ENCODE data around the gene TCEA2.

TCEA2 gene

GRCh38 chr20:64119681-64120341 lies 56.8 kb downstream of the TCEA2 start:
- TF ChIP-seq CTCF (IDR thresholded peaks at IDR 0.05; ENCODE audit: borderline replicate concordance, control extremely low read depth, extremely low read depth, insufficient read depth, missing control alignments), result no peak
- in situ Hi-C loops (cut with MboI; ENCODE audit: low sequenced_read_pairs, unreplicated experiment), result no loop called here
- no peak for DNase-seq (ENCODE audit: low spot score)

- TF ChIP-seq CTCF (IDR thresholded peaks at IDR 0.05; ENCODE audit: borderline replicate concordance, control extremely low read depth, extremely low read depth, insufficient read depth, missing control alignments), result no peak
- in situ Hi-C loops (cut with MboI; ENCODE audit: low sequenced_read_pairs, unreplicated experiment), result no loop called here
- no peak for DNase-seq (ENCODE audit: low spot score)
Observed at GRCh38 chr20:64121586-64121985, 58.6 kb downstream of the TCEA2 start.

Data from GM13976 (cell line).